Osteoblast (primary cell): ENCODE data around the gene SLC2A1. TPM values are rescaled to one million over a fixed set of nuclear protein-coding genes. Genes with fewer than 3 reads are reported as not detected.

Experiments used
- DNase-seq: peaks from one replicate; pipeline ENCODE4 v3.0.0; 2011; ENCODE audit warnings: low spot score, mixed read lengths; ENCODE audit not compliant: insufficient read length; ENCODE audit errors: missing footprints
- H2AFZ ChIP-seq: 2 replicates; pipeline ENCODE4 v1.6.0; 2011; ENCODE audit warnings: mild to moderate bottlenecking, low read length
- H3K27ac ChIP-seq: 2 replicates; pipeline ENCODE4 v1.5.1; 2011; ENCODE audit warnings: mild to moderate bottlenecking, low read depth, low read length, moderate library complexity
- H3K27me3 ChIP-seq: 2 replicates; pipeline ENCODE4 v1.6.0; 2012; ENCODE audit warnings: mild to moderate bottlenecking, control low read depth, inconsistent platforms, low read length, moderate library complexity; ENCODE audit not compliant: insufficient read depth
- H3K36me3 ChIP-seq: 2 replicates; pipeline ENCODE4 v1.5.1; 2011; ENCODE audit warnings: mild to moderate bottlenecking, low read length, control low read depth, moderate library complexity; ENCODE audit not compliant: insufficient read depth
- H3K4me1 ChIP-seq: 2 replicates; pipeline ENCODE4 v1.5.1; 2011; ENCODE audit warnings: mild to moderate bottlenecking, low read length, control low read depth, moderate library complexity; ENCODE audit not compliant: insufficient read depth
- H3K4me2 ChIP-seq: 2 replicates; pipeline ENCODE4 v1.6.0; 2011; ENCODE audit warnings: mild to moderate bottlenecking, low read length; ENCODE audit not compliant: insufficient read depth
- H3K4me3 ChIP-seq: fragments of 200-600 bp; sonication (generic); 3 replicates; pipeline ENCODE4 v1.5.1; 2012; ENCODE audit warnings: mild to moderate bottlenecking, low read length, inconsistent platforms; ENCODE audit not compliant: insufficient read depth
- H3K79me2 ChIP-seq: 2 replicates; pipeline ENCODE4 v1.6.0; 2012; ENCODE audit warnings: mild to moderate bottlenecking, low read length, control low read depth, inconsistent platforms; ENCODE audit not compliant: insufficient read depth
- H3K9me3 ChIP-seq: 2 replicates; pipeline ENCODE4 v1.5.1; 2011; ENCODE audit warnings: low read depth, low read length, control low read depth
- H4K20me1 ChIP-seq: 2 replicates; pipeline ENCODE4 v1.6.0; 2012; ENCODE audit warnings: mild to moderate bottlenecking, low read length, control low read depth; ENCODE audit not compliant: insufficient read depth
- CTCF ChIP-seq: IDR thresholded peaks from 2 replicates; pipeline ENCODE4 v1.5.1; 2011; ENCODE audit warnings: mild to moderate bottlenecking, low read depth, low read length, moderate library complexity; ENCODE audit errors: extremely low read depth
- total RNA-seq: library from RNA; depleted of rRNA; stranded (reverse); fragments of >200 nt; gene quantifications from 2 replicates; pipeline ENCODE4 v1.2.3, GENCODE V29; 2012

SLC2A1 gene
- total RNA-seq, 1 donor: 43.4 TPM

DNA sequence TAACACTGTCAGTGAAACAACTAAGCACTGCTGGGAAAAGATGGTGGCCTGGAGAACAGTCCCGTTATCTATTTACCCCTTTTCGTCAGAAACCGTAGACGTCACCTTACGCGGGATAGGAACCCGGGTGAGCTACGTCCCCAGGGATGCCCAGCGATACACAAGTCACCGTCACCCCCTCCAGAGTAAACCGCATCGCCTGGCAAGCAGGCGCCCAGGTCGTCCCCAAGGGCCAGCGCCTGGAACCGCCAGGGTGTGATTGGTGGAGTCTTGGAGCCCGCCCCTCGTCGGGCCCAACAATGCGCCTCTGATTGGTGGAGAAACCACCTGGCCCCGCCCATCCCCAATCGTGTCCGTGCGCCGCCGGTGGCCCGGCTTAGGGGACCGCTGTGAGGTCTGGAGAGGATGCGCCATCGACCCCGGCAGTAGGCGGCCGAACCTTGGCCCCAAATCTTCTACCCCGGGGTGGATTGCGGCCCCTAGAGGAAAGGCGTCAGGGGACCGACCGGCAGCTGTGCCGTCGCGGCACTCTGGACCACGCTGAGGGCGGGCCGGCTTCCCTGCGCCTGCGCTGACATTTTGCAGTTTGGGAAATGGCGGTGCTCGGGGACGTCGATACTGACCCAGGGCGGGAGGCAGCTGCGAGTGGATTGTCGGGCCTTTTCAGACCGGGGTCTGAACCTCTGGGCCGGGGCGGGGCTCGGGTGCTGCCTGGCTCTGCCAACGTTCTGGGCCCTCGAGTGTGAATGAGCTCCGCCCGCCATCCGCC lies 34.4 kb downstream of the SLC2A1 start:
- Histone ChIP-seq H3K79me2 (no peaks in the 10 kb centered on the region), H2AFZ (peak overlapping the region; percentile 97), H3K4me2 (peak overlapping the region; percentile 92), H3K4me1 (peaks cover 12% of the 10 kb centered on the region), H3K9me3 (no peaks in the 10 kb centered on the region), H3K36me3 (peaks cover 37% of the 10 kb centered on the region), H3K27ac (peak overlapping the region; percentile 78), H3K4me3 (peak overlapping the region; percentile 90), H4K20me1 (no peaks in the 10 kb centered on the region), H3K27me3 (no peaks in the 10 kb centered on the region)
- TF ChIP-seq CTCF: no peak
- DNase-seq: peak; percentile 99

DNA sequence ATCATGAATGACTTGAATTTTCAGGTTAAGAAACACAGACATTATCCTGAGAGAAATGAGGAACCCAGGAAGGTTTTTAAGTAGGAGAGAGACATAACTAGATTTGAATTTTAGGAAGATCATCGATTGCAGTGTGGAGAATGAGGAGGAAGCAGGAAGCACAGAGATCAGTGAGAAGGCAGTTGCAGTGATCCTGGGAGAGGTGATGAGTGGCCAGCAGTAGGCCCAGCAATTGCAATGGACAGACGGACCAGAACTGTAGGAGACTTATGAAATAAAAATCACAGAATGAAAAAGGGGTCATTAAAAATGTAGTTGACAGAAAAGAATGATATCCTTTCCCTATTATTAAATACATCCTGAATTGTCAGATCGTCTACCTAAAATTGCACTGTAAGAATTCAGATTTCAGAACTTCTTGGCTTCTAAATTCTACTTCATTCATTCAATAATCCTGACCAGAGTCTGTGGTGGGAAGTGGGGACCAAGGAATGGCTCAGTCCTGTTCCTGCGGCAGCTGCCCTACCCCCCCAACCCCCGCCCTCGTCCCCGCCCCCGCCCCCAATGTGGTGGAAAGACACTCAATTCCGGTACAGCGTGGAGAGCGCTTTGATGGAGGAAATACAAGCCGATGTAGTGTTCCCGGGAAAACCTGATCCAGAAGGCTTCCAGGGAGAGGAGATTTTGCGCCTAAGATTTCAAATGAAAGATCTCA lies 35.1 kb downstream of the SLC2A1 start:
- peak overlapping the region; percentile 90 for H3K4me3 ChIP-seq
- H3K27ac ChIP-seq: peak overlapping the region; percentile 78
- peaks cover 30% of the 10 kb centered on the region for H3K36me3 ChIP-seq
- H4K20me1 ChIP-seq: no peaks in the 10 kb centered on the region
- no peaks in the 10 kb centered on the region for H3K79me2 ChIP-seq
- DNase-seq: peak; percentile 76
- peaks cover 12% of the 10 kb centered on the region for H3K4me1 ChIP-seq
- no peaks in the 10 kb centered on the region for H3K27me3 ChIP-seq
- H2AFZ ChIP-seq: peak overlapping the region; percentile 97
- H3K9me3 ChIP-seq: no peaks in the 10 kb centered on the region
- no peak for TF ChIP-seq CTCF
- H3K4me2 ChIP-seq: peak overlapping the region; percentile 92

DNA sequence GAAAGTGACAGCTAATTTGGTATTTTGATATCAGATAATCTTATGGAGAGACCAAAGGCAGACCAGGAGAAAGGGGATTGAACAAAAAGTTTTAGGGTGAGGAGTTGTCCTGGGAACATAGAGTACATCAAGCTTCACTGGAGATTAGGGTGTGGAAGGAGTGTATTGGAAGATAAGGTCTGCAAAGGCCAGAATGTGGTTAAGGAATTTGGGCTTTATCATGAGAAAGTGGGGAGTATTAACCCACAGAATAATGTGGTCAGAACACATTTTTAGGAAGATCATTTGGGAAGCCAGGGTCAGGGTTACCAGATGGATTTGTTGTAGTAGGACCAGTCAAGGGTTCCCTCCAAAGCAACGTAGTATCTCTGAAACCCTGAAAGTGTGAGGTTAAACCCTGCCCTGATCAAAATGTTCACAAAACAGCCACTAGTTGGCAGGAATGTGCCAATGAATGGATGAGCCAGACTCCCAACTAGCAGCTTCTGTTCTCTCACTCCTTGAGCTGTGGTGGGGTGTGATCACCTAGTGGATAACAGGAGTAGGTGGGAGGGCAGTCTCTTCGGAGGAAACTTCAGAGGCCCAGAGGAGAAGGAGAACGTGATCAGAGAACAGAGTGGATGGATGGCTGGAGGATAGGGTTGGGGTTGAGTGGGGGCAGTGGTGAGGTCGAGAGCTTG lies 35.8 kb downstream of the SLC2A1 start:
- Histone ChIP-seq H4K20me1 (no peaks in the 10 kb centered on the region), H3K36me3 (peaks cover 23% of the 10 kb centered on the region), H3K4me2 (no peak overlapping the region), H3K4me3 (no peak overlapping the region), H3K27me3 (no peaks in the 10 kb centered on the region), H3K27ac (no peak overlapping the region), H3K4me1 (peaks cover 12% of the 10 kb centered on the region), H3K9me3 (no peaks in the 10 kb centered on the region), H3K79me2 (no peaks in the 10 kb centered on the region), H2AFZ (peak overlapping the region; percentile 44)
- peak; percentile 92 for DNase-seq
- peak; percentile 85 for TF ChIP-seq CTCF
